ENCODE data around the gene DCAF12L1. TPM values are rescaled to one million over a fixed set of nuclear protein-coding genes. Genes with fewer than 3 reads are reported as not detected.

The DCAF12L1 gene
- not detected in 2 replicates for total RNA-seq (2022)
- Bru-seq, nascent RNA: not detected
- not detected for BruChase-seq, experiment 1, labeled RNA remaining after a 2-hour chase
- not detected for BruChase-seq, experiment 2, labeled RNA remaining after a 6-hour chase
- long read RNA-seq: 0 reads

GRCh38 chrX:126552313-126553022 is at the start of gene DCAF12L1:
TSS of gene DCAF12L1 (minus strand) at chrX:126552814. CDS start at chrX:126552608, 206 bp downstream.
- Mint-ChIP-seq H3K27ac (ENCODE audit: unreplicated experiment) (no peak within 1 kb of the TSS), H3K27me3 (ENCODE audit: insufficient read depth, unreplicated experiment) (no peaks in the 10 kb centered on the region), H3K4me1 (ENCODE audit: low read depth, unreplicated experiment) (no peaks in the 10 kb centered on the region), H3K4me3 (ENCODE audit: unreplicated experiment) (no peak within 1 kb of the TSS), H3K36me3 (ENCODE audit: insufficient read depth, unreplicated experiment) (no peaks in the 10 kb centered on the region), H3K9me3 (ENCODE audit: unreplicated experiment) (no peaks in the 10 kb centered on the region)
- BruUV-seq (replicated peaks): no TSS peak
- intact Hi-C loops (cut with micrococcal nuclease; ENCODE audit: unreplicated experiment): no loop called here
- no peak for TF ChIP-seq CTCF (IDR thresholded peaks at IDR 0.05; ENCODE audit: insufficient read depth in 1 of 2, low read depth in 1 of 2, low read length in 1 of 2, severe bottlenecking in 1 of 2, unreplicated experiment in 1 of 2)
- H3K4me1 ChIP-seq: no peaks in the 10 kb centered on the region
- H3K36me3 ChIP-seq (ENCODE audit: control insufficient read depth, insufficient read depth, low read length): no peaks in the 10 kb centered on the region
- H3K27me3 ChIP-seq (replicated peaks; ENCODE audit: control insufficient read depth, insufficient read depth, low read length): no peaks in the 10 kb centered on the region
- H3K9me3 ChIP-seq: no peaks in the 10 kb centered on the region
- DNase-seq: no peak
- no peak within 1 kb of the TSS for H3K4me3 ChIP-seq (ENCODE audit: low read depth, low read length)
- ChIA-PET POLR2A (no interaction called here), CTCF (no interaction called here)

- no peaks in the 10 kb centered on the region for H3K4me1 Mint-ChIP-seq (ENCODE audit: low read depth, unreplicated experiment)
- no TSS peak for BruUV-seq (replicated peaks)
- CTCF ChIA-PET: no interaction called here
- H3K4me3 ChIP-seq (ENCODE audit: low read depth, low read length): no peak overlapping the region
- POLR2A ChIA-PET: no interaction called here
- H3K4me3 Mint-ChIP-seq (ENCODE audit: unreplicated experiment): no peak overlapping the region
- no peak for DNase-seq
- no peaks in the 10 kb centered on the region for H3K4me1 ChIP-seq
- no peaks in the 10 kb centered on the region for H3K27me3 Mint-ChIP-seq (ENCODE audit: insufficient read depth, unreplicated experiment)
- H3K36me3 Mint-ChIP-seq (ENCODE audit: insufficient read depth, unreplicated experiment): no peaks in the 10 kb centered on the region
- no peaks in the 10 kb centered on the region for H3K36me3 ChIP-seq (ENCODE audit: control insufficient read depth, insufficient read depth, low read length)
- H3K9me3 ChIP-seq: no peaks in the 10 kb centered on the region
- H3K9me3 Mint-ChIP-seq (ENCODE audit: unreplicated experiment): no peaks in the 10 kb centered on the region
- no peaks in the 10 kb centered on the region for H3K27me3 ChIP-seq (replicated peaks; ENCODE audit: control insufficient read depth, insufficient read depth, low read length)
- TF ChIP-seq CTCF (IDR thresholded peaks at IDR 0.05; ENCODE audit: insufficient read depth in 1 of 2, low read depth in 1 of 2, low read length in 1 of 2, severe bottlenecking in 1 of 2, unreplicated experiment in 1 of 2): no peak
- intact Hi-C loops (cut with micrococcal nuclease; ENCODE audit: unreplicated experiment): no loop called here
- H3K27ac Mint-ChIP-seq (ENCODE audit: unreplicated experiment): no peak overlapping the region
Measured at GRCh38 chrX:126580877-126581276, 28.3 kb upstream of the DCAF12L1 start.

- H3K4me1 ChIP-seq: no peaks in the 10 kb centered on the region
- Mint-ChIP-seq H3K4me3 (ENCODE audit: unreplicated experiment) (no peak overlapping the region), H3K9me3 (ENCODE audit: unreplicated experiment) (no peaks in the 10 kb centered on the region), H3K27me3 (ENCODE audit: insufficient read depth, unreplicated experiment) (no peaks in the 10 kb centered on the region), H3K27ac (ENCODE audit: unreplicated experiment) (no peak overlapping the region), H3K4me1 (ENCODE audit: low read depth, unreplicated experiment) (no peaks in the 10 kb centered on the region), H3K36me3 (ENCODE audit: insufficient read depth, unreplicated experiment) (no peaks in the 10 kb centered on the region)
- no TSS peak for BruUV-seq (replicated peaks)
- no peaks in the 10 kb centered on the region for H3K9me3 ChIP-seq
- no peak for DNase-seq
- H3K27me3 ChIP-seq (replicated peaks; ENCODE audit: control insufficient read depth, insufficient read depth, low read length): no peaks in the 10 kb centered on the region
- no peak for TF ChIP-seq CTCF (IDR thresholded peaks at IDR 0.05; ENCODE audit: insufficient read depth in 1 of 2, low read depth in 1 of 2, low read length in 1 of 2, severe bottlenecking in 1 of 2, unreplicated experiment in 1 of 2)
- CTCF ChIA-PET: no interaction called here
- intact Hi-C loops (cut with micrococcal nuclease; ENCODE audit: unreplicated experiment): no loop called here
- H3K4me3 ChIP-seq (ENCODE audit: low read depth, low read length): no peak overlapping the region
- POLR2A ChIA-PET: no interaction called here
- no peaks in the 10 kb centered on the region for H3K36me3 ChIP-seq (ENCODE audit: control insufficient read depth, insufficient read depth, low read length)
Measured at GRCh38 chrX:126575911-126576310, 23.3 kb upstream of the DCAF12L1 start.

All from Caco-2 (cell line).